ENCODE measurements around the gene VDAC1. TPM values are rescaled to one million over a fixed set of nuclear protein-coding genes. Genes with fewer than 3 reads are reported as not detected.

Gene VDAC1
- total and polyA plus RNA-seq, 4 donors, result 72.2 to 126 (median 96.4) TPM

DNA sequence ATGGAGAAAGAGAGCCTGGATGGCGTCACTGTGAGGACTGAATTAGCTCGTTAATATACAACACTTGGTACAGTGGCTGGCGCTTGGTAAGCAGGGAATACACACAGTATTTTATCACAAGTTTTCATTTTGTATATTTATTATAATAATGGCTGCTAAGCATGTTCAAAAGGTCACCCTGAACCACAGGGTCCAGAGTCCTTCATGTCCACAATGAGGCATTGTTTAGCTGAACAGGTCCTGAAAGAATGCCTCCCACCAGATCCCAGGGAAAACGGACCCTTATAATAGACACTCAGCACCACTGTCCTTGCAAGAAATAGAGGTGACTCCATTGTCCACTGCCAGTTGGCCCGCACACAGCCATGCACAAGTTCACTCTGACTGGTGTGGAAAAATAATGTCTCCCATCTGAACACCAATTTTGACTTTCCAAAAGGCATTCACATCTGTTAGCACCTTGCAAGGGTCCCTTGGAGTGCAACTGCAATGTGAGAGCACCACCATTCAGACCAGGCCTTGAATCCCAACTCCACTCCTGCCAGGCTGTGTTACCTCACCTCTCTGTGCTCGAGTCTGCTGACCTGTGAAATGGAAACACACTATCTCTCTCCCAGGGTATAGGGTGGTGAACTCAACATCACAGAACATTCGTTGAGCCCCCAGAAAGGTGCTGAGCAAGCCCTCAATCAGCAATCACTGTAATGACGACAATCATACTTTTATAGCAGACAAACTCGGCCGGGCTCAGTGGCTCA is 3.9 kb downstream of the VDAC1 start:
- H3K27me3 ChIP-seq (ENCODE audit: control insufficient read depth in 1 of 2, insufficient read depth in 2 of 2, low read length in 1 of 2), result no peaks in the 10 kb centered on the region
- no peaks in the 10 kb centered on the region for H3K9me3 ChIP-seq (ENCODE audit: control insufficient read depth, low read length)
- H3K4me3 ChIP-seq (ENCODE audit: low read length in 2 of 2), result no peak overlapping the region
- H3K4me1 ChIP-seq (ENCODE audit: control insufficient read depth in 1 of 2, insufficient read depth in 2 of 2, low read length in 2 of 2), result peaks cover 0 to 5% of the 10 kb centered on the region in 2 donors
- no peaks in the 10 kb centered on the region for H3K36me3 ChIP-seq (ENCODE audit: control insufficient read depth in 1 of 2, insufficient read depth in 2 of 2, low read length in 1 of 2)
- ATAC-seq (ENCODE audit: low FRiP score) (no peak), DNase-seq (no peak)
- 91 to 92% methylated on average over 10 of the region's 10 CpGs for WGBS, 2 donors
- intact Hi-C loops (cut with DNase I), result no loop called here
- no peak overlapping the region for H3K27ac ChIP-seq (ENCODE audit: low read depth in 1 of 2, low read length in 2 of 2)

GRCh38 chr5:134000091-134000511 is 4.7 kb downstream of the VDAC1 start:
- no peaks in the 10 kb centered on the region for H3K27me3 ChIP-seq (ENCODE audit: control insufficient read depth in 1 of 2, insufficient read depth in 2 of 2, low read length in 1 of 2)
- no peaks in the 10 kb centered on the region for H3K9me3 ChIP-seq (ENCODE audit: control insufficient read depth, low read length)
- H3K4me1 ChIP-seq (ENCODE audit: control insufficient read depth in 1 of 2, insufficient read depth in 2 of 2, low read length in 2 of 2), result peaks cover 0 to 5% of the 10 kb centered on the region in 2 donors
- no peak overlapping the region for H3K4me3 ChIP-seq (ENCODE audit: low read length in 2 of 2)
- intact Hi-C loops (cut with DNase I), result no loop called here
- DNase-seq (no peak), ATAC-seq (ENCODE audit: low FRiP score) (no peak)
- WGBS, 2 donors, result 69 to 75% methylated on average over 5 of the region's 5 CpGs
- H3K36me3 ChIP-seq (ENCODE audit: control insufficient read depth in 1 of 2, insufficient read depth in 2 of 2, low read length in 1 of 2), result no peaks in the 10 kb centered on the region
- no peak overlapping the region for H3K27ac ChIP-seq (ENCODE audit: low read depth in 1 of 2, low read length in 2 of 2)

DNA sequence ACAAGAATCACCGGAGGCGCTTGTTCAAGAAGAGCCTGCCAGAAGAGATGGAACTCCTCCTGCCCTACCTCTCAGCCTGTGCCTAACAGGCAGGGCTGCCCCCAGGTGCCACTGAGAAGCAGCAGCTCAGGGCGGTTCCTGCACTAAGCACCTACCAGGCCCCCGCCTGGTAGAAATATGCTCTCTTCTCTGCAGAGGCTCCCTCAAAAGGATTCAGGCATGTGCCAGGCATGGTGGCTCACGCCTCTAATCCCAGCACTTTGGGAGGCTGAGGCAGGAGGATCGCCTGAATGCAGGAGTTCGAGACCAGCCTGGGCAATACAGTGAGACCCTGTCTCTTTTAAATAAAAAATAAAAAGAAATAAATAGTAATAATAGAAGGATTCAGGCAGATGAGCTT is 6.0 kb downstream of the VDAC1 start:
- Histone ChIP-seq H3K4me1 (ENCODE audit: control insufficient read depth in 1 of 2, insufficient read depth in 2 of 2, low read length in 2 of 2) (peaks cover 0 to 5% of the 10 kb centered on the region in 2 donors), H3K36me3 (ENCODE audit: control insufficient read depth in 1 of 2, insufficient read depth in 2 of 2, low read length in 1 of 2) (no peaks in the 10 kb centered on the region), H3K27ac (ENCODE audit: low read depth in 1 of 2, low read length in 2 of 2) (no peak overlapping the region), H3K4me3 (ENCODE audit: low read length in 2 of 2) (no peak overlapping the region), H3K9me3 (ENCODE audit: control insufficient read depth, low read length) (no peaks in the 10 kb centered on the region), H3K27me3 (ENCODE audit: control insufficient read depth in 1 of 2, insufficient read depth in 2 of 2, low read length in 1 of 2) (no peaks in the 10 kb centered on the region)
- intact Hi-C loops (cut with DNase I), result no loop called here
- no peak for ATAC-seq (ENCODE audit: low FRiP score)
- no peak for DNase-seq
- WGBS, 2 donors, result 95% methylated on average over 7 of the region's 7 CpGs

GRCh38 chr5:133998042-133998441 is 6.7 kb downstream of the VDAC1 start:
- H3K36me3 ChIP-seq (ENCODE audit: control insufficient read depth in 1 of 2, insufficient read depth in 2 of 2, low read length in 1 of 2), result no peaks in the 10 kb centered on the region
- WGBS, 2 donors, result 91 to 93% methylated on average over 6 of the region's 6 CpGs
- H3K9me3 ChIP-seq (ENCODE audit: control insufficient read depth, low read length), result no peaks in the 10 kb centered on the region
- intact Hi-C loops (cut with DNase I), result no loop called here
- H3K27me3 ChIP-seq (ENCODE audit: control insufficient read depth in 1 of 2, insufficient read depth in 2 of 2, low read length in 1 of 2), result no peaks in the 10 kb centered on the region
- no peak overlapping the region for H3K4me3 ChIP-seq (ENCODE audit: low read length in 2 of 2)
- DNase-seq, result no peak
- no peak overlapping the region for H3K27ac ChIP-seq (ENCODE audit: low read depth in 1 of 2, low read length in 2 of 2)
- no peak for ATAC-seq (ENCODE audit: low FRiP score)
- H3K4me1 ChIP-seq (ENCODE audit: control insufficient read depth in 1 of 2, insufficient read depth in 2 of 2, low read length in 2 of 2), result peaks cover 0 to 5% of the 10 kb centered on the region in 2 donors

- H3K27ac ChIP-seq (ENCODE audit: low read depth in 1 of 2, low read length in 2 of 2), result no peak overlapping the region
- no peaks in the 10 kb centered on the region for H3K36me3 ChIP-seq (ENCODE audit: control insufficient read depth in 1 of 2, insufficient read depth in 2 of 2, low read length in 1 of 2)
- H3K27me3 ChIP-seq (ENCODE audit: control insufficient read depth in 1 of 2, insufficient read depth in 2 of 2, low read length in 1 of 2), result no peaks in the 10 kb centered on the region
- 85 to 86% methylated on average over 3 of the region's 3 CpGs for WGBS, 2 donors
- no peaks in the 10 kb centered on the region for H3K9me3 ChIP-seq (ENCODE audit: control insufficient read depth, low read length)
- H3K4me3 ChIP-seq (ENCODE audit: low read length in 2 of 2), result no peak overlapping the region
- DNase-seq (no peak), ATAC-seq (ENCODE audit: low FRiP score) (no peak)
- intact Hi-C loops (cut with DNase I), result no loop called here
- H3K4me1 ChIP-seq (ENCODE audit: control insufficient read depth in 1 of 2, insufficient read depth in 2 of 2, low read length in 2 of 2), result peaks cover 3 to 5% of the 10 kb centered on the region in 2 donors
Observed at GRCh38 chr5:133996683-133997252, 8.0 kb downstream of the VDAC1 start.

GRCh38 chr5:133995883-133996563 is 8.8 kb downstream of the VDAC1 start:
- no peak for DNase-seq
- no peak for ATAC-seq (ENCODE audit: low FRiP score)
- no peak overlapping the region for H3K4me3 ChIP-seq (ENCODE audit: low read length in 2 of 2)

DNA sequence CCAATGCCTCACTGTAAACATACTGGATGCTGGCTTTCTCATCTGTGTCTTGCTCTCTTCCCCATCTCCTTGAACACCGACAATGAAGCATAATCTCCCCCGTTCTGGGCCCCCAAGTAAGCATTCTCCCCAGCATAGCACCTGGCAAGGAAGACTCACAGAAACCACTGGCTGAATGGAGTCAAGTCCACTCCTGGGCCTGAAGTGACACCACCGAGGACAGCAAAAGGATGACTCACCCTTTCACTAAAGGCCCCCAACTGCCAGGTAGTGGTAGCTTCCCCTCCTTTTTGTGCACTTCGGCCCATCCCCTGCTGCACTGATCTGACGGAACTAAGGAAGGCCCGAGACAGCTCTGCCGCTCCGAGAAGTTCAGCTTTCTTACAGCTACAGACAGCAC is 9.4 kb downstream of the VDAC1 start:
- ATAC-seq (ENCODE audit: low FRiP score) (no peak), DNase-seq (peak in 1 of 2 donors; percentile 24)
- WGBS, 2 donors, result 72 to 81% methylated on average over 8 of the region's 8 CpGs
- Histone ChIP-seq H3K4me1 (ENCODE audit: control insufficient read depth in 1 of 2, insufficient read depth in 2 of 2, low read length in 2 of 2) (peaks cover 3 to 5% of the 10 kb centered on the region in 2 donors), H3K9me3 (ENCODE audit: control insufficient read depth, low read length) (no peaks in the 10 kb centered on the region), H3K4me3 (ENCODE audit: low read length in 2 of 2) (no peak overlapping the region), H3K27me3 (ENCODE audit: control insufficient read depth in 1 of 2, insufficient read depth in 2 of 2, low read length in 1 of 2) (no peaks in the 10 kb centered on the region), H3K36me3 (ENCODE audit: control insufficient read depth in 1 of 2, insufficient read depth in 2 of 2, low read length in 1 of 2) (peaks cover 3 to 4% of the 10 kb centered on the region in 2 donors), H3K27ac (ENCODE audit: low read depth in 1 of 2, low read length in 2 of 2) (no peak overlapping the region)
- intact Hi-C loops (cut with DNase I), result no loop called here

More at GRCh38 chr5:133995883-133996563, 8.8 kb downstream of the VDAC1 start:
- Histone ChIP-seq H3K27ac (ENCODE audit: low read depth in 1 of 2, low read length in 2 of 2) (no peak overlapping the region), H3K4me1 (ENCODE audit: control insufficient read depth in 1 of 2, insufficient read depth in 2 of 2, low read length in 2 of 2) (peaks cover 3 to 5% of the 10 kb centered on the region in 2 donors), H3K9me3 (ENCODE audit: control insufficient read depth, low read length) (no peaks in the 10 kb centered on the region), H3K27me3 (ENCODE audit: control insufficient read depth in 1 of 2, insufficient read depth in 2 of 2, low read length in 1 of 2) (no peaks in the 10 kb centered on the region), H3K36me3 (ENCODE audit: control insufficient read depth in 1 of 2, insufficient read depth in 2 of 2, low read length in 1 of 2) (peaks cover 0 to 3% of the 10 kb centered on the region in 2 donors)
- 73 to 77% methylated on average over 7 of the region's 7 CpGs for WGBS, 2 donors
- intact Hi-C loops (cut with DNase I), result no loop called here

DNA sequence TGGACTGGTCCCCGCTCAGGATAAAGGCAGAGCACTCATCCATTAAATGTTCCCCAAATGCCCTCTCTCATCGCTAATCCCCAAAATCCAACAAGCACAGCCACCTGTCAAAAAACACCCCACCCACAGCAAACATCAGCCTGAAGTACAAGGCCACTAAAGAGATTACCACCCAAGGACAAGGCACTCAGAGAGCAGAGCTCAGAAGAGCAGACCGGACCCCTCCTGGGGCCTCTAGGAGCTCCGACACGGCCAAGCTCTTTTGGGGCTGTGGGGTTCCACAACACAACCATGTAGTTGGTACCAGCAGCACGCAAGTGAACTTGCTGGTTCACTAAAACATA is 9.8 kb downstream of the VDAC1 start:
- H3K9me3 ChIP-seq (ENCODE audit: control insufficient read depth, low read length), result no peaks in the 10 kb centered on the region
- H3K4me3 ChIP-seq (ENCODE audit: low read length in 2 of 2), result no peak overlapping the region
- 91 to 92% methylated on average over 6 of the region's 6 CpGs for WGBS, 2 donors
- ATAC-seq (ENCODE audit: low FRiP score) (no peak), DNase-seq (no peak)
- H3K36me3 ChIP-seq (ENCODE audit: control insufficient read depth in 1 of 2, insufficient read depth in 2 of 2, low read length in 1 of 2), result peaks cover 3 to 7% of the 10 kb centered on the region in 2 donors
- no peak overlapping the region for H3K27ac ChIP-seq (ENCODE audit: low read depth in 1 of 2, low read length in 2 of 2)
- intact Hi-C loops (cut with DNase I), result no loop called here
- H3K4me1 ChIP-seq (ENCODE audit: control insufficient read depth in 1 of 2, insufficient read depth in 2 of 2, low read length in 2 of 2), result peaks cover 3 to 5% of the 10 kb centered on the region in 2 donors
- H3K27me3 ChIP-seq (ENCODE audit: control insufficient read depth in 1 of 2, insufficient read depth in 2 of 2, low read length in 1 of 2), result no peaks in the 10 kb centered on the region

Data from aorta (tissue), 5 donors.